Kasumi-1 (cell line): ENCODE results near the gene ATG7.
"Not testable (repeated sequence)": the region's sequence is repeated elsewhere in the genome, so short reads cannot be mapped to it uniquely, and the experiment has no call there.

Experiments
- DNase-seq, 2 experiments: peaks; one replicate each; lab custom pipeline; 2025; lab: John Stamatoyannopoulos, UW

The ATG7 gene

DNA sequence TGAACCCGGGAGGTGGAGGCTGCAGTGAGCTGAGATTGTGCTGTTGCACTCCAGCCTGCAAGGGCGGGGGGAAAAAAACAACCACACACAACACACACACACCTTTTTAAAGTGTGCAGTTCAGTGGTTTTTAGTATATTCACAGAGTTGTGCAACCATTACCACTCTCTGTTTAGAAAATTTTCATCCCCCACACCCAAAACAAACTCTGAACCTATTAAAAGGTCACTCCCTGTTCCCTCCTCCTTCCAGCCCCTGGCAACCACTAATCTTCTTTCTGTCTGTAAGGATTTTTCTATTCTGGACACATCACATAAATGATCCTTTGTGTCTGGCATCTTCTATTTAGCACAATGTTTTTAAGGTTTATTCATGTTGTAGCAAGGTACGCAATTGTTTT lies 159.1 kb downstream of the ATG7 start:
- no peak for DNase-seq

DNA sequence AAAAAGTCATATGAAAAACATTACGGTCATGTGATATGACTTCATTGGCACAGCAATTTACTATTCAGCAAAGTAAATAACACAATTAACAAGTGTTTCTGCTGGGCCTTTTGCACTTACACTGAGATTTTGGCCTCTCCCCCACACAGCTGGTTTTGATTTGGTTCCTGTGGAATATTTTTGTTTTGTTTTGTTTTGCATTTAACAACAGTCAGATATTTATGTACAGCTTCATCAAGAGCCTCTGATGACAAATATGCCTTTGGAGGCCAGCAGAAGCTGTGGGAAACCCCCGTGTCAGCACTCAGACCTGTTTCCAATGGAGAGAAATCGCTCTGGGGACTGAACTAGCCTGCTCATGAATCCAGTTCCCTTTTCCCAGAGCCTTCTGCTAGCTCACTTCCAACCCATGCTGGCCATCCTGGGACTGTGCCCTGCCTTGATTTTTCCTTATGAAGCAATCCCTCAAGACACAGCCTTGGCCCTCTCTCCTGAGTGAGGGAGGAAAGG lies 161.9 kb downstream of the ATG7 start:
- DNase-seq, result no peak

DNA sequence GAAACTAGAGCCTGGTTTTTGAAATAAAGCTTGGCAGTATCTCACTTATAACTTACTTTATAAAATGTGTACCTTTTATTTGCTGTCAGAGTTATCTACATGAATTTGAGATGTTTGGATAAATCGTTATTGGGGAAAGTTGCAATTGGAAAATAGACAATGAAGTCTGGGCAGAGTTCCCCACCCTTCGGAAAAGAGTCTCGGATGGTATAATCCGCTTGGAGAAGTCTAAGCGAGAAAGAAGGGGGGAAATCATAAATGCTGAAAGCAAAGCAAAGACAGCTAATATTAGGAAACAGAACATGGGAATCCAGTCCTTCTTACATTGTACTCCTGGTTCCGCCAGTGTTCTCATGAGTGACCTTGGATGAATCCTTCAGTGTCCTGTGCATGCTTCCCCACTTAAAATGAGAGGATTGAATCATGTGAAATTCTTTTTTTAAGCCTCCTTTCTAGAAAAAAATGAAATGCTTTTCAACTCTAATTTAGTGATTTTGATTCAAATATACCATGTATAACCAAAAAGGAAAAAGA lies 162.4 kb downstream of the ATG7 start:
- no peak for DNase-seq

DNA sequence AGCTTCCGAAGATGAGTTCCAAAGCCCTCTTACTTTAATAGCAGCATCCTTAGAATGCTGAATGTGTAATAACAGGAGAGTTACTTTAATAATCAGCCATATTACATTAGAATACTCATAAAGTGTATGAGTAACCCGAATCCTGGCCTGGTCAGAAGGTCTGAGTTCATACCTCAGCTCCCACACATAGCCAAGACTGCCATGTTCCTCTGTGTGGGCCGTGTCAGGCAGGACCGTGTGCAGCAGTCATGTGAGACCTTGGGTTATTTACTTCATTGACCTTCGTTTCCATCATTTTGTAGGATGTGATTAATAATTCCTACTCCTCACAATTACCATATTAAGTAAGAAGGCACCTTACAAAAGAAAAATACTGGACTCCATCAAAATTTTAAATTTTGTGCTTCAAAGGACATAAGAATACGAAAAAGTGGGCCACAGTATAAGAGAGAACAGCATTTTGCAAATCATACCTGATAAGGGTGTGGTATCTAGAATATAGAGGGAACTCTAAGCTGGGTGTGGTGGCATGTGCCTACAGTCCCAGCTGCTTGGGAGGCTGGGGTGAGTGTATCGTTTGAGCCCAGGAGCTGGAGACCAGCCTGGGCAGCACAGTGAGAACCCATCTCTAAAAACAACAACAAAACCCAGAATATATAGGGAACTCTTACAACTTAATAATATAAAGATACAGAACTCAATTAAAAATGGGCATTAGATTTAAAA lies 163.4 kb downstream of the ATG7 start:
- DNase-seq, result no peak

DNA sequence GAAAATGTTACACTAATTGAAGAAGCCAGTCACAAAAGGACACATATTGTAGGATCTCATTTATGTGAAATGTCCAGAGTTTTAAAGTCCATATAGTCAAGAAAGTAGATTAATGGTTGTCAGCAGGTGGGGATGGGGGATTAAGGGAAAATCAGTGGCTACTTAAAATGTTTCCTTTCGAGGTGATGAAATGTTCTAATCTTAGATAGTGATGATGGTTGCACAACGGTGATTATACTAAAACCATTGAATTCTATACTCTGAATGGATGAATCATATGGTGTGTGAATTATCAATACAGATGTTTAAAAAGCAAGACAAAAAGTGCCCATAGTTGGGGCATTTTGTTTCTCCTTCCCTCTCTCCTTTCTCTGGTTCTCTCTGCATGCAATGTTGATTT lies 164.6 kb downstream of the ATG7 start:
- DNase-seq, result no peak

DNA sequence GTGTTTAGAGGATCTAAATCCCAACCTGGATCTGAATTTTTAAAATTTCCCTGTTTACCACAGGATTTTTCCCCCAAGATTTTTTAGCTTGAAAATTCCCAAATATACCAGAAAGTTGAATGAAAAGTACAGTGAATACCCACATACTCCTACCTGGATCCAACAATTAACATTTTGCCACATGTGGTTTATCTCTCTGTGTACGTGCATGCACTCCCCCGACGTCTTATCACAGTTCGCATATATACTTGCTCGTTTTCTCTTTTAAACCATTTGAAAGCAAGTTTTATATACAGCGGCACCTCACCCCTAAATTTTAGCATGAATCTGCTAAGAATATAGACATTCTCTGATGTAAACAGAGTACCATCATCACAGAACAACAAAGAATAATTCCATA lies 165.3 kb downstream of the ATG7 start:
- no peak for DNase-seq

DNA sequence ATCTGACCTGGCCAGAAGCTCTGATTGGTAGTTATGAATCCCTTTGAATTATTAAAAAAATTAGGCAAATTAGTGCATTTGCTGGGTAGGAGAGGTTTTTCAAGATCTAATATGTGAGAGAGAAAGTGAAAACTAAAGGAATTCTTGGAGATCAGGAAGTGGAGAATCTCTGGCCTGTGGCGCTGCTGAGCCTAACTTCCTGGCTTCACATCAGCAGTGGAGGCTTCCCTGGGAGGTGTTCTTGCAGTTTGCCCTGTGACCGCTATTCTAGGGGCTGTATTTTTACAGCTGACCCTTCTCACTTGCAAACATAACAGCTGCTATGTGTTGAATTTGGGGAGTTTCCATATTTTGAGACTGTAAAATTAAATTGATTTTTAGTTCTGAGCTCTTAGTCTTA lies 166.4 kb downstream of the ATG7 start:
- DNase-seq, result no peak

DNA sequence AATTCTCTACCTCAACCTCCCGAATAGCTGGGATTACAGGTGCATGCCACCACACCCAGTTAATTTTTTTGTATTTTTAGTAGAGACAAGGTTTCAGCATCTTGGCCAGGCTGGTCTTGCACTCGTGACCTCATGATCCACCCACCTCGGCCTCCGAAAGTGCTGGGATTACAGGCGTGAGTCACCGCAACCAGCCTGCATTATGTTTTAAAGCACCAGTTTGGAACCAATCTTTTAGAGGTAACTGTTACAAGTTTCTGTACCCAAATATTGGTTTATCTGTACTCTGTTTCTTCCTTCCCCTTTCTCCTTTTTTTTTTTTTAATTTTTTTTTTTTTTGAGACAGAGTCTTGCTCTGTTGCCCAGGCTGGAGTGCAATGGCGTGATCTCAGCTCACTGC lies 169.1 kb downstream of the ATG7 start:
- not testable (repeated sequence) for DNase-seq

DNA sequence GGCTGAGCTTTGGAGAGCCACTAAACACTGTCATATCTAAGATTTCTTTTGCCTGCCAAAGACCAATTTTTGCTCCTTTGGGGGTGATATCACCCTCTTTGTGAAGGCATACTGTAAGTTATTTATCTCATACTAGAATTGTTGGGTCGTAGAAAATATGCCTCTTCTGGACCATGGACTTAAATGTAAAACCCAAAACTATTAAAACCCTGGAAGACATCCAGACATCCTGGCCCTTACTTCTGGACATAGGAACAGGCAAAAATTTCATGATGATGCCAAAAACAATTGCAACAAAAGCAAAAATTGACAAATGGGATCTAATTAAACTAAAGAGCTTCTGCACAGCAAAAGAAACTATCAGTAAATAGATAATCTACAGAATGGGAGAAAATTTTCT lies 172.2 kb downstream of the ATG7 start:
- DNase-seq, result no peak

DNA sequence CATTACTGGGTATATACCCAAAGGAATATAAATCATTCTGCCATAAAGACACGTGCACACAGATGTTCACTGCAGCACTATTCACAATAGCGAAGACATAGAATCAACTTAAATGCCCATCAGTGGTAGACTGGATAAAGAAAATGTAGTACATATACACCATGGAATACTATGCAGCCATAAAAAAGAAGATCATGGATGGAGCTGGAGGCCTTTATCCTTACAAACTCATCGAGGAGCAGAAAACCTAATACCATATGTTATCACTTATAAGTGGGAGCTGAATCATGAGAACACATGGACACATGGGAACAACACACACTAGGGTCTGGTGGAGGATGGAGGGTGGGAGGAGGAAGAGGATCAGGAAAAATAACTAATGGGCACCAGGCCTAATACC lies 173.0 kb downstream of the ATG7 start:
- DNase-seq, result not testable (repeated sequence)

DNA sequence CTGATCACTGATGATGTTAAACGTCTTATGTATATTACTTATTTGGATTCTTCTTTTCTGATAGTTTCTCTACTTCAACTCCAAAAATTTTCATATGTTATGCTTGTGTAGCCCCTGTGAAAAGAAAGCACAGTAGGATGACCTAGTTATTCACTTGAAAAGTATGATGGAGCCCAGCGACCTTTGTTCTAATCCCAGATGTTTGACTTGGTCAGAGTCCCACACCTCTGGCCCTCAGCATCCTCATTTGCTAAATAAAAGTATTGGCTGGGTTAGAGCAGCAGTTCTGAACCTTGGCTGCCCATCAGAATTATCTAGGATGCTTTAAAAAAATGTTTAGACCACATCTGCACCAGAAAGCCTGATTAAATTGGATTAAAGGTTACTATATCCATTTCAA lies 173.7 kb downstream of the ATG7 start:
- DNase-seq, result no peak

DNA sequence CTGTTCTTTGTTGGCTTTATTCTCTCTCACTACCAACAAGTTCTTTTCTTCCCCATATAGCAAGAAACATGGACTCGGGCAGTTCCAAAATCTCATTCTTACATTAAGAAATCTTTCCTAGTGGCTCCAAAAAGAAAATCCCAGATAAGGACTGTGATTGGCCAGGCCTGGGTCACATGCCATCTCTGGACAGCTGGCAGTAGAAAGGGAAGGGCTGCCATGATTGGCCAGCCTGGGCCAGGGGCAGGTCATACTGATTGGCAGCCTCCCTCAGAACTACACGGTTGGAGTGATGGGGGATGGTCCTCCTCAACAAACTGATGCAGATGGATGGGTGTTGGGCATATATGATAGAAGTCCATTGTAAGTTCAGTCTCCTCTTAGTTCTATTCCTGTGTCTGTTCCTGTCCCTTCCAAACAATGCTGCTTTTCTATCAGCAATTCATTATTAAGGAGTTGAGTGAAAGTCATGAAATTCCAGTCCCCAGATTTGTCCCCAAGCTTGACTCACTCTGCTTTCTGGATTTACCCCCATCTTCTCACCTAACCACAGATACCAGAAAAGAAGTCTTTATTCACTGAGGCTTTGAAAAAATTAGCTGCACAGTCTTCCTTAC lies 175.5 kb downstream of the ATG7 start:
- DNase-seq, result no peak

DNA sequence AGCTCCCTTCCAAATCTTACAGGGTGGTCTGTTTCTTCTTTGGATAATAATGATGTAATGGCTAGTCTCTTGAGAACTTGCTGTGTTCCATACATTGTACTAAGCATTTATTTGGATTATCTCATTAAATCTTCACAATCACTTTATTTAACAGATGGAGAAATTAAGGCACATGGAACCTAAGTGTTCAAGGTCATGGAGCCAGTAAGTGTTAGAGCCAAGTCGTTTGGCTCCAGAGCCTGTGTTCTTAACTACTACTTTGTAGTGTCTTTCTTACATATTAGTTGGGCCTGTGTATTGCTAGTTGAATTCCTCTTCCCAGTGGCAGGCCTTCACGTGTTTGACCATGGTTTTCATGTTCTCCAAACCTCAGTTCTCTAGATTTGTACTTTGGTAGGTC lies 177.8 kb downstream of the ATG7 start:
- no peak for DNase-seq

DNA sequence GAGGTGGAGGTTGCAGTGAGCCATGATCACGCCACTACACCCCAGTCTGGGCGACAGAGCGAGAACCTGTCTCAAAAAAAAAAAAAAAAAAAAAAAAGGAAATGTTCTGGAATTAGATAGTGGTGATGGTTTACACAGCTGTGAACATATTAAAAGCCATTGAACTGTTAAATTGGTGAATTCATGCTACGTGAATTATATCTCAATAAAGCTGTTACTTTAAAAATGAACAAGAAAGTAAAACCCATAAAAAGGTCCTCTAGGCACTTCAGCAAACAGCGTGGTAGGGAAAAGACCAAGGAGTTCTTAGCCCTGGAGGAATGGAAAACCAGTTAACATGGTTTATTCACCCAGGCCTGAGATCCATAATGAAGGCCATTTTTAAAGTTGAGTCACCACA lies 180.1 kb downstream of the ATG7 start:
- DNase-seq, result no peak

DNA sequence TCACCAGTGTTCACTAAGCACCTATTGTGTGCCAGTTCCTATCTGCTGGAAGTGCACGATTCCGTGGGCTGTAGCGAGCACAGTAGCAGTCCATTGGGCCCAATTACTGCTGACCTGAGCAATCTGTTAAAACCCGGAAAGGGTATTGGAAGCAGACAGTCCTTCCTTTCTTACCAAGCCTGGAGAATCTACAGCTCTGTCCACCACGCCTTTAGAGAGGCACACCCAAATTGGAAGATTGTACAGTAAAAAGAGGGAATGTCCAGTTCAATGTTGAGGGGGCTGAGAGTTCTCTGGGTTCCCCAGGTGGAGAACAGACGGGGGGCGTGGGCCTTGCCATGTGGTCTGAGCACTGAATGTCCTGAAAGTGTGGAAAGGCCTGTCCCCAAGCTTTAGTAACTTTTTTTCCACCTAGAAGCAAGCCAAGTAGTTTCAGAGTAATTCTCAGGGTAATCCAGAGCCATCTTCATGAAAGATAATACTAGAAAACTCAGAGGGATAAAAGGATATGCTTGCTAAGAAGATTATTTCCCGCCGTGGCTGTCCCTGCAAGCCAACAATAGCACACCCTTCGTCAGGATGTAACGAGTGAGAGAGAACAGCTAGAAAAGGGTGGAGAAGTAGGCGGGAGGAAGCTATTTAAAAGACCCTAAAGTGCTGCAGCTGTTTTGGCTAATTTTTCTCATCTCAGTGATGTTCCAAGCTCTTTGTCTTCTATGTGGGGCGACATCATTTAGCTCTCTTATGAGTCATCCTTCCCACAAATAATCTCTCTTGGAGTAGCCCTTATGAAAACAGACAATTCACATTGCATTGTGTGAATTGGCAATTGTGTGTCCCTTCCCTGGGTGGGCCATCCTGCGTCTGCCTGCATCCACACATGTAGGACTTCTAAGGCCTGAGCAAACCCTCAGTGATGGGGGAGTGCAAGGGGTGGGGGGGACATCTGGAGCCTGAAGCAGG lies 181.0 kb downstream of the ATG7 start:
- peak; percentile 18 to 20 for DNase-seq

DNA sequence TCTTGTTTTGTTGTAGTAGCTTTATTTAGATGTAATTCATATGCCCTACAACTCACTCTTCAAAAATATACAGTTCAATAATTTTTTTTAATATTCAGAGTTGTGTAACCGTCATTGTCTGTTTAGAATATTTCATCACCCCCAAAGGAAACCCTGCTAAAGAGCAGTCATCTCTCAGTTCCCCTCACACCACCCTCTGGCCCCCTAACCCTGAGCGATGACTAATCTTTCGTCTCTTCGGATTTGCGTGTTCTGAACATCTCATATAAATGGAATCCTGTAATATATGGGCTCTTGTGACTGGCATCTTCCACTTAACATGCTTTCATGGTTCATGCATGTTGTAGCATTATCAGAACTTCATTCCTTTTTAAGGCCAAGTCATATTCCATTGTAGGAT lies 183.8 kb downstream of the ATG7 start:
- DNase-seq, result peak; percentile 36 to 37

DNA sequence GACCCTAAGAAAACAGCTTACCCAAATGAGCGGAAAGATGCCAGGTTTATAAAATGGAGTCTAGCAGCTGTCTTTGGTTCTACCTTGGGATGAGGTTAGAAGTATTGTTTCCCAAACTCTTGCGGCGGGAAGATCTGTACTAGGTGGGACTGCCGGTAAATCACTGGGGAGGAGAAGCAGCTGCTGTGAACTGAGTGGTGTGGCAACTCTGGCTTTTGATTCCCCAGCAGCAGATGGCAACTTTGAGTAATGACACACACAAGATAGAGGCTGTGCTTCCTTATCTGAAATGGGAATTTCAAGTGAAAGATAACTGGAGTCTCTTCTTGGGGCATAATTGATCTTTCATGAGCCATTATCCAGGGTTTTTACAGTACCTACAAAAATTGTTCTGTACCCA lies 184.9 kb downstream of the ATG7 start:
- DNase-seq, result no peak

DNA sequence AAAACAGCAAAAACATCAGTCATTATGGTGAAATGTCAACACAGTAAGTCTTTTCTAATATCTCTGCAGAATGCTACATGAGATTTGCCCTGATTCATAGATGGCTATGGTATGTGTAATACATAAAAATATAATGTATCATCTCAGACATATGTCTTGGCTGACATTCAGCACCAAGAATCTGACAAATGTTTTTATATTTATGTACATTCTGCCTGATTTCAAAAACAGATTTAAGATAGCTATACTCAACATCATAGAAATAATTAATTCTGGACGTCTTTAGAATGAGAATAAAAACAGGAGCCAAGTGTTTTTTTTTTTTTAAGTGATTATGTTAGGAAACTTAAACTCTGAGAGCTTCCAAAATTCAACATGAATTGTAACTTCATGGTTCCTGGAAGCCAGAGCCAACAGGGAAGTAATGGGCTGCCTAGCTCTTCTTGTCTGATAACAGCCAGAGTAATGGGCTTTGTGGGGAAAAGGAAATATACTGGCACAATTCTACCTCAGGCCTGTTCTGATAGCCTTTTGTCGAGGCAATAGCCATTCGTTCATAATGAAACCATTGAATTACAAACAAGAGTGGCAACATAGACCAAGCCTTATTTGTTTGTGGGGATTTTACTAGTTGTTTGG lies 187.1 kb downstream of the ATG7 start:
- no peak for DNase-seq

DNA sequence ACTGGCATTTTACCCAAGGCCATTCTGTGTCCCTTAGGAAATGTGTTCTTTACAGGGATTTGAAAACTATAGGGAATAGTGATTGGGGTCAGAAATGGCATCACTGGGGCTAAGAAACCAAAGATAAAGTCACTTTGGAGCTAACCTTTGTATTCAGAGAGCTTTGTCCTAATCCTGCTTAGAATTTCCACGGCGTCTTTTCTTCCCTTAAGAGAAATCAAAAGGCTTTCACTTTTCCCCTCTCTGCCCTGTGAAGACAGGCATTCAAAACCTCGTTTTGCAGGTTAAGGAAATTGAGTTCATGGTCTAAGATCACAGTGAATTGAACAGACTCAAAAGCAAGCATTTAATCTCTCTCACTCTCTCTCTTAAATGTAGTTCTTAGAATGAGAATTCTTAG lies 189.0 kb downstream of the ATG7 start:
- DNase-seq, result no peak

DNA sequence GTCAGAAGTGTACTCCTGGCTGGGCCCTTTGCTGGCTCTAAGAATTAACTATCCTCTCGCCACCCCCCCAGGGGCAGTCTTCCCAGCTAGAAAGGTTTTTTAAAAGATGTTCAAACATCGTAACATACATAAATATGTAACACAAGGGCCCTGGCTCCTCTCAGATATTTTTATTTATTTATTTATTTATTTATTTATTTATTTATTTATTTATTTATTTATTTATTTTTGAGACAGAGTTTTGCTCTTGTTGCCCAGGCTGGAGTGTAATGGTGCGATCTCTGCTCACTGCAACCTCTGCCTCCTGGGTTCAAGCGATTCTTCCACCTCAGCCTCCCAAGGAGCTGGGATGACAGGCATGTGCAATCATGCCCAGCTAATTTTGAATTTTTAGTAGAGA lies 190.5 kb downstream of the ATG7 start:
- not testable (repeated sequence) for DNase-seq

DNA sequence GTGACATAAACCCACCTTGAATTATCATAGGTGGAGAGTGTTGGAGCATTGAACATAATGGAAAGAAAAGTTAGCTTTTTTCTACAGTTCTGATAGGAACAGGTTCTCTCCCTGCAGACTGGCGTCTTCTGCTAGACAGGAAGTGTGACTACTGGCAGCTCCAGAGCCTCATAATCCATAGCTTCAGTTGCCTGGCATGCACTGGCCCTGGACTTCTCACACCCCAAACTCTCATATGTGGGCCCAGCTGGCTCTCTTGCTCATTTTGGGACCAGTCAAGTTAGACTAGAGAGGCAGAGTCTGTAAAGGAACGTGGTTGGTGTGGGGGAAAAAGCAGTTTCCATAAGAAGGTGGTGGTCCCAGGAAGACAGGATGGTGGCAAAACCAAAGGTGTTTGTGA lies 191.4 kb downstream of the ATG7 start:
- no peak for DNase-seq

DNA sequence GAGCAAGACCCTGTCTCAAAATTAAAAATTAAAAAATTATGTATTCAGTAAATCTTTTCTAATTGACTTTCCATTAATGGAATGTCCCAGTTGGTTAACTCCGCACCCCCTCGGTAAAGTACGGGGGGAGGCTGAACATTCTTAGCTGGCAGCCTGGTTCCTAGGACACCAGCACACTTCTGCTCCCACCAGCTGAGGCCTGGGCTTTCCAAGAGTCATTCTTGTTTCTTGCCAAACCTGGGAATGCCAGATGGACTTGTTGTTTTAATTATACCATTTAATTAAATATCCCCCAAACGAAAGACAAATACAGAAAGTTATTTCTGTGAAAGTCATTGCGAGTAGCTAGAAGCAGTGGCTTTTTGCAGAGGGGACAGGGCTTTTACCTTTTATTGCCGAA lies 192.2 kb downstream of the ATG7 start:
- DNase-seq, result no peak
